ENCODE measurements around the gene SYT7. TPM values are rescaled to one million over a fixed set of nuclear protein-coding genes. Genes with fewer than 3 reads are reported as not detected.

Gene SYT7
- total RNA-seq, 4 donors from 2014 or later: 1.5 to 7.5 (median 5.1) TPM

DNA sequence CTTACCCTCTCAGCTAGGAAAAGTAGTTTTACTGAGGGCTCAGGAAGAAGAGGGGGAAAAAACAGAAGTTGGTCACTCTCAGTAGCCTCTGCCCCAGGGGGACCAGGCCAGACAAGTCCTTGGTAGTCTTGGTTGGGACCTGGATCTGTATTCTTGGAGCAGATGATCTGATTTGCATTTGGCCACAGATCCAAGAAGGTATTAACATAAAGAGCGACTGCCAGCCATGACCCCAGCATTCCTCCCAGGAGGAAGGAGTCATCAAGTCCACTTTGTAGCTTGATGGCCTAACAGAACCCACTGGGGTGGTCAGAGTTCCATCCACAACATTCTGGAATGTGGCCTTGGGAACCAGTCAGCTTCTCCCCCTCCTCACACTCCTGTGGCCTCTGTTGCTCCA, 78.4 kb downstream of the SYT7 start:
- intact Hi-C loops (cut with DNase I; ENCODE audit: low total_unique reads): no loop called here
- TF ChIP-seq, protein P1, sequence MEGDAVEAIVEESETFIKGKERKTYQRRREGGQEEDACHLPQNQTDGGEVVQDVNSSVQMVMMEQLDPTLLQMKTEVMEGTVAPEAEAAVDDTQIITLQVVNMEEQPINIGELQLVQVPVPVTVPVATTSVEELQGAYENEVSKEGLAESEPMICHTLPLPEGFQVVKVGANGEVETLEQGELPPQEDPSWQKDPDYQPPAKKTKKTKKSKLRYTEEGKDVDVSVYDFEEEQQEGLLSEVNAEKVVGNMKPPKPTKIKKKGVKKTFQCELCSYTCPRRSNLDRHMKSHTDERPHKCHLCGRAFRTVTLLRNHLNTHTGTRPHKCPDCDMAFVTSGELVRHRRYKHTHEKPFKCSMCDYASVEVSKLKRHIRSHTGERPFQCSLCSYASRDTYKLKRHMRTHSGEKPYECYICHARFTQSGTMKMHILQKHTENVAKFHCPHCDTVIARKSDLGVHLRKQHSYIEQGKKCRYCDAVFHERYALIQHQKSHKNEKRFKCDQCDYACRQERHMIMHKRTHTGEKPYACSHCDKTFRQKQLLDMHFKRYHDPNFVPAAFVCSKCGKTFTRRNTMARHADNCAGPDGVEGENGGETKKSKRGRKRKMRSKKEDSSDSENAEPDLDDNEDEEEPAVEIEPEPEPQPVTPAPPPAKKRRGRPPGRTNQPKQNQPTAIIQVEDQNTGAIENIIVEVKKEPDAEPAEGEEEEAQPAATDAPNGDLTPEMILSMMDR (IDR thresholded peaks at IDR 0.05): no peak
- TF ChIP-seq POLR2A (IDR thresholded peaks at IDR 0.05): no peak
- no peak overlapping the region for H3K4me3 ChIP-seq (ENCODE audit: low read depth, poor library complexity, severe bottlenecking)
- WGBS, 2 donors: 75 to 93% methylated on average over 1 of the region's 1 CpG
- no peak for DNase-seq (ENCODE audit: low spot score in 2 of 2)

DNA sequence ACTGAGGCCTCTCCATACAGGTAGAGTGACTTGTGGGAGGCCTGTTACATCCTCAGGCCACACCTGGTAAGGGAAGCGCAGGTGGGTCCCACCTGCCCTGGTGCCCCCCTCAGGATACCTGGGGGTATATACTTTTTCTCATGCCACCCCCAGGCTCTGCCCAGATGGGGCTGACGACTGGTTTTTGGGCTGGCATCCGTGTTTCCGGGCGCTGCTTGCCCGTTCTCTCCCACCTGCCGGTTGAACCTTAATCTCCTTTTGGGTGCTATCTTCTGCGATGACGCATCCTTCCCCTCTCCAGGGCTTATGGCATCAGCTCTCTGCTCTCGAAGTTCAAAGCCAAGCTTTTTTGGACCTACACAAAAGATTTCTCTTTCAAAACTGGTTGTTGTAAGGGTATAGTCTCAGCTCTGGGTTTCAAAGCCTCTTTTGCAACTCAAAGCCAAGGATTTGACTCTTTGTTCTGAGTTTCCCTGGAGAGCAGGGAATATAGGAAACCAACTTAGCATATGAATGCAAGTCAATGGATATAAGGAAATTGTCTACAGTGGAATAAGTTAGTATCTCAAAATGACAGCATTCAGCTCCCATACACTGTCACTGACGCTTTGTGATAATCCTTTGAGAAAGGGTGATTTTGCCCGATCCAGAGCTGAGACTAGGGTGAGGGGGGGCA, 80.9 kb downstream of the SYT7 start:
- no peak for DNase-seq (ENCODE audit: low spot score in 2 of 2)
- no peak overlapping the region for H3K4me3 ChIP-seq (ENCODE audit: low read depth, poor library complexity, severe bottlenecking)
- WGBS, 2 donors: 63 to 65% methylated on average over 12 of the region's 12 CpGs
- TF ChIP-seq POLR2A (IDR thresholded peaks at IDR 0.05): no peak
- TF ChIP-seq, protein P1 (IDR thresholded peaks at IDR 0.05): no peak
- intact Hi-C loops (cut with DNase I; ENCODE audit: low total_unique reads): no loop called here

DNA sequence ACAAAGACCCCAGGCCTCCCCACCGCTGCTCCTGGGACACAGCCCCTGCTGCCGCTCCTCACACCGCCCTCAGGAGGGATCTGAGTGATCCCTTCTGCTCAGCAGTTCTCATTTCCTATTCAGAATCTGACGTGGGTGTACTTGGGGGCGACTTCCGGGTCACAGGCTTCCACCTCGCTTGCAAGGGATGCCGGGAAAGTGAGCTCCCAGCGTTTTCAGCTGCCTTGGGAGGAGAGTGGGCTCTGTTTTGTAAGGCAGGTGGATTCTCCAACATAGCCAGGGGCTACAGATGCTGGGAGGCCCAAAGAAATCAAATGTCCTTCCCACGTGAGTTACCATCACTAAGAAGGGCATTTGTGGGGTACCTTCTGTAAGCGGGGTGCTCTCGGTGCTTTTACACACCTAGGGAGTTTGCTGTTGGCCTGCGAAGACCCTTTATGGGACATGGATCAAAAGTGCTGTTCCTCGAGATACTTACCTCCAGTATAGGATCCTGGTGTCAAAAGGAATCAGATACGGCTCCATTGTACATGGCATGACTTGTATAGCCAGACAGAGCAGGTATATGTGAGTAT, 82.0 kb downstream of the SYT7 start:
- TF ChIP-seq, protein P1 (IDR thresholded peaks at IDR 0.05): no peak
- no peak for TF ChIP-seq POLR2A (IDR thresholded peaks at IDR 0.05)
- no peak overlapping the region for H3K4me3 ChIP-seq (ENCODE audit: low read depth, poor library complexity, severe bottlenecking)
- 86 to 87% methylated on average over 15 of the region's 15 CpGs for WGBS, 2 donors
- intact Hi-C loops (cut with DNase I; ENCODE audit: low total_unique reads): no loop called here
- no peak for DNase-seq (ENCODE audit: low spot score in 2 of 2)

DNA sequence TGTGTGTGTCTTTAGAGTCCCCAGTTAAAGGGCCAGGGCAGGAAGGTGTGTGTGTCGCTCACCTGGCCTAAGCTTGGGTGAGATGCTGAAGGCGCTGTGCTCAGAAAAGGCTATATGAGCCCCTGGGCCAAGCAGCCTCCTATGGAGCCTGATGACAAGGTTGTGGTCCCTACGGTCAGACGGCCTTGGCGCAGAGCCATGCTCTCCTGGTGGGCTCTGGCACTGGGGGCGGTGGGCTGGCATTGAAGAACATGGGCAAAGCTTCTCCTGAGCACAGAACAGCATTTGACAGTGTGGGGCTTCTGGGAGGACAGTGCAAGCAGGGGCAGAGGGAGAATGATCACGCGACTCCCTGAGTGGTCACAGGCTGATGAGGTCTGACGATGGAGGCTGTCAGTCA, 83.0 kb downstream of the SYT7 start:
- intact Hi-C loops (cut with DNase I; ENCODE audit: low total_unique reads): no loop called here
- no peak overlapping the region for H3K4me3 ChIP-seq (ENCODE audit: low read depth, poor library complexity, severe bottlenecking)
- DNase-seq (ENCODE audit: low spot score in 2 of 2): no peak
- WGBS, 2 donors: 72 to 78% methylated on average over 9 of the region's 9 CpGs
- TF ChIP-seq, protein P1 (IDR thresholded peaks at IDR 0.05): no peak
- TF ChIP-seq POLR2A (IDR thresholded peaks at IDR 0.05): no peak

DNA sequence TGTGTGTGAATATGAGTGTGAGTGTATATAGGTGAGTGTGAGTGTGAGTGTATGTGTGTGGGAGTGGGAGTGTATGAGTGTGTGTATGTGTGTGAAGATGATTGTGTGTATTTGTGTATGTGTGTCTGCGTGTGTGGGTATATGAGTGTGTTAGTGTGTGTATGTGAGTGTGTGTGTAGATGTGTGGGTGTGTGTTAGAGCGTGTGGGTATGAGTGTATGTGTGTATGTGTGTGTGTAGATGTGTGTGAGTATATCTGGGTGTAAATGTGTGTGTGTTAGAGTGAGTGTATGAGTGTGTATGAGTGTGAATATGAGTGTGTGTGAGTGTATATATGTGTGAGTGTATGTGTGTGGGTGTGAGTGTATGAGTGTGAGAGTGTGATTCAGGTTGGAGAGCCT, 83.4 kb downstream of the SYT7 start:
- TF ChIP-seq, protein P1 (IDR thresholded peaks at IDR 0.05): no peak
- no peak for TF ChIP-seq POLR2A (IDR thresholded peaks at IDR 0.05)
- H3K4me3 ChIP-seq (ENCODE audit: low read depth, poor library complexity, severe bottlenecking): no peak overlapping the region
- intact Hi-C loops (cut with DNase I; ENCODE audit: low total_unique reads): no loop called here
- WGBS, 2 donors: 91% methylated on average over 2 of the region's 2 CpGs
- DNase-seq (ENCODE audit: low spot score in 2 of 2): no peak

Measured in lower leg skin (tissue), 4 donors.